NCI-H146 treated with DMSO at 0.1 percent for 48 hours (cell line): ENCODE results near the gene ACP7.

Experiments
- DNase-seq: peaks from one replicate; lab custom pipeline; 2025; ENCODE audit not compliant: unreplicated experiment; lab: John Stamatoyannopoulos, UW

ACP7 gene

GRCh38 chr19:39146686-39147450, 62.7 kb downstream of the ACP7 start:
- DNase-seq: no peak

- no peak for DNase-seq
Measured at GRCh38 chr19:39147480-39147879, 63.3 kb downstream of the ACP7 start.

GRCh38 chr19:39148939-39149529, 64.9 kb downstream of the ACP7 start:
- DNase-seq: no peak

GRCh38 chr19:39150235-39150634, 66.1 kb downstream of the ACP7 start:
- DNase-seq: no peak

- DNase-seq: no peak
Measured at GRCh38 chr19:39150807-39151600, 66.8 kb downstream of the ACP7 start.

- no peak for DNase-seq
Measured at GRCh38 chr19:39152066-39152465, 67.9 kb downstream of the ACP7 start.

GRCh38 chr19:39154100-39154628, 70.0 kb downstream of the ACP7 start:
- no peak for DNase-seq

- DNase-seq: no peak
Measured at GRCh38 chr19:39154629-39155100, 70.5 kb downstream of the ACP7 start.

GRCh38 chr19:39155114-39155700, 71.0 kb downstream of the ACP7 start:
- DNase-seq: no peak

GRCh38 chr19:39155741-39156140, 71.6 kb downstream of the ACP7 start:
- DNase-seq: no peak

GRCh38 chr19:39156326-39157230, 72.4 kb downstream of the ACP7 start:
- no peak for DNase-seq

GRCh38 chr19:39157275-39157996, 73.3 kb downstream of the ACP7 start:
- DNase-seq: no peak

GRCh38 chr19:39157997-39158389, 73.8 kb downstream of the ACP7 start:
- DNase-seq: no peak

- DNase-seq: no peak
Measured at GRCh38 chr19:39158646-39159260, 74.6 kb downstream of the ACP7 start.

- no peak for DNase-seq
Measured at GRCh38 chr19:39160523-39160861, 76.3 kb downstream of the ACP7 start.
